GM12892 (cell line): ENCODE data around the gene SLITRK3.
"Not testable (repeated sequence)": the region's sequence is repeated elsewhere in the genome, so short reads cannot be mapped to it uniquely, and the experiment has no call there.

ENCODE experiments used
- DNase-seq: peaks from one replicate; pipeline ENCODE4 v3.0.0; 2011; ENCODE audit not compliant: insufficient read length
- FAIRE-seq: peaks from 2 replicates; lab custom pipeline; 2011; peaks lifted over from hg19 to GRCh38; lab: Jason Lieb, UNC
- POLR2A ChIP-seq: IDR thresholded peaks from 2 replicates; pipeline ENCODE4 v1.6.1; 2011; ENCODE audit warnings: low read depth, low read length, control low read depth
- POLR2AphosphoS5 ChIP-seq: IDR thresholded peaks from 2 replicates; pipeline ENCODE4 v1.6.1; 2011; ENCODE audit warnings: low read depth, low read length, control low read depth
- TAF1 ChIP-seq: IDR thresholded peaks from 2 replicates; pipeline ENCODE4 v1.6.1; 2011; ENCODE audit warnings: low read depth, mild to moderate bottlenecking, control low read depth, low read length, borderline replicate concordance

Gene SLITRK3

DNA sequence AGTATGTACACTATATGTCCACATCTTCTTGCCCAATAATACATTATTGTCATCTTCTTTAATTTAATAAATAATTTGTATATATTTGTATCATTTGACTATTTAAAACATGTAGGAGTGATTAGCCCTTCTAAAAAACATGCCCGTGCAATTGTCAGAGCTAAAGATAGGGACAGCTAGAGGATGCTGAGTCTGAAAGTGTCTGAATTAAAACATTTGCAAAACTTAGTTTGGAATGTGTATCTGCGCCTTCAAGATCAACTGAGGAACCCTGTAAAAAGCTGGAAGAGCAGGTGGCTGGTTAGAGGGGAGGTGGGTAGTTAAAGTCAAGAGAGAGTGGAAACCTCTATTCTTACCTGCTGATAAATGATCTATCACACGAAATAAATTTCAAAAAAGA lies 4.7 kb downstream of the SLITRK3 start:
- TF ChIP-seq POLR2A, result no peak
- TF ChIP-seq POLR2AphosphoS5, result no peak
- no peak for TF ChIP-seq TAF1
- FAIRE-seq, result no peak
- DNase-seq, result no peak

DNA sequence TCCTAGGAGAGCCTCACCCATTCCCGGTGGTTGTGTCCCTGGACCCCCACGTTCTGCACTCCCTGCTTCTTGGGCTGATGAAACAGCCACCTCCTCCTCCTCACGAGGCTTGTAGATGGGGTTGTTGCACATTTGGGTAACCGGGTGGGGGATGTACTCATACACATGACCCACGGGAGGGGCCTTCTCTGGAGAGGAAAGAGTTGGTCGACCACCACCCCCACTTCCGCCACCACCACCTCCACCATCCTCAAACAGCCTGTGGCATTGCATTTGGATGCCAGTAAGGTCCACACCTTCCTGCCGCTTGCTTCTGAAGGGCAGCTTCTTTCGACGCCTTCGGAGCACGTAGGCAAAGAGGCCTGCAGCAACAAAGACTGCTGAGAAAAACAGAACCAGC lies 7.7 kb downstream of the SLITRK3 start:
- no peak for DNase-seq
- FAIRE-seq, result no peak

GRCh38 chr3:165185707-165186327 lies 10.4 kb downstream of the SLITRK3 start:
- TF ChIP-seq POLR2AphosphoS5, result no peak
- DNase-seq, result no peak
- peak; percentile 9 for FAIRE-seq

More for the DNA sequence above, 7.7 kb downstream of the SLITRK3 start:
- TF ChIP-seq POLR2A, result no peak
- TF ChIP-seq POLR2AphosphoS5, result no peak
- TF ChIP-seq TAF1, result no peak

DNA sequence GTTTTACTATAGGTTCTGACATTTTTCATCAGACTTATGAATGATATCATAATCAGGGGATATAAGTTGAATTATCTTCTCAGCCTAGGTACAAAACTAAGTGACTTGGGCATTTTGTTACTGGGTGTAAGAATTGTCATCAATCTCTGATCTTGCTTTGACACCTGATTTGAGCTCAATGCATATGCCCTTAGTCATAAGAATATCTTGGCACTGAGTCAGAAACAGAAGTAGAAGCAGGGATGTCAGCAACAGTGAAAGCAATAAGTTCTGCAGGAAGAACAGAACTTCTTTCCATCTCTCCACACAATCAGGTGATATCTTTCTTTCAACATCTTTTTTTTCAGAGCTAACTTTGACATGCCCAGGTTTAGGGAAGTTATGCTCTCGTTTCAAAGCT lies 14.6 kb downstream of the SLITRK3 start:
- FAIRE-seq (no peak), DNase-seq (no peak)
- TF ChIP-seq POLR2AphosphoS5, result no peak
- TF ChIP-seq POLR2A, result no peak
- no peak for TF ChIP-seq TAF1

DNA sequence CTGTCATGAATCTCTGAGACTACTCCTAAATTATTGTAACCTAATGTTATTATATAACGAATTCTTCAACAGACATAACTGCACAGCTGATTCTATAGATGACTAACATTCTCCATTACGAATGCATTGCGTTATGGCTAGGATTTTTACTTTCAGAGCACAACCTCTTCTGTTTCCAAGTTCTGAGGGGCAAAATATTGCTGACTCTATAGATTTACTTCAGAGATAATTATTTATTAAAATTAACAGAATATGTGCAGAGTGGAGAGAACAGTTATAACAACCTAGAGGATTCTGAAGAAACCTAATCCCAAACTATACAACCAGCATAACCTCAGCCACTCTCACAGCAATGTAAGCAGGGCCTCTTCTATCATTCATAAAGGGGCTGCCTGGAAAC lies 25.9 kb downstream of the SLITRK3 start:
- TF ChIP-seq POLR2A (no peak), TAF1 (no peak)
- FAIRE-seq (no peak), DNase-seq (no peak)

GRCh38 chr3:165169368-165169767 lies 26.8 kb downstream of the SLITRK3 start:
- TF ChIP-seq POLR2A (no peak), TAF1 (no peak), POLR2AphosphoS5 (no peak)
- FAIRE-seq, result no peak

GRCh38 chr3:165162883-165163282 lies 33.3 kb downstream of the SLITRK3 start:
- TF ChIP-seq POLR2A (no peak), POLR2AphosphoS5 (no peak), TAF1 (no peak)
- no peak for FAIRE-seq
- DNase-seq, result no peak

More at GRCh38 chr3:165169368-165169767, 26.8 kb downstream of the SLITRK3 start:
- no peak for DNase-seq

GRCh38 chr3:165159760-165160421 lies 36.3 kb downstream of the SLITRK3 start:
- no peak for TF ChIP-seq POLR2AphosphoS5
- no peak for TF ChIP-seq TAF1
- no peak for TF ChIP-seq POLR2A
- FAIRE-seq, result no peak
- DNase-seq, result no peak

DNA sequence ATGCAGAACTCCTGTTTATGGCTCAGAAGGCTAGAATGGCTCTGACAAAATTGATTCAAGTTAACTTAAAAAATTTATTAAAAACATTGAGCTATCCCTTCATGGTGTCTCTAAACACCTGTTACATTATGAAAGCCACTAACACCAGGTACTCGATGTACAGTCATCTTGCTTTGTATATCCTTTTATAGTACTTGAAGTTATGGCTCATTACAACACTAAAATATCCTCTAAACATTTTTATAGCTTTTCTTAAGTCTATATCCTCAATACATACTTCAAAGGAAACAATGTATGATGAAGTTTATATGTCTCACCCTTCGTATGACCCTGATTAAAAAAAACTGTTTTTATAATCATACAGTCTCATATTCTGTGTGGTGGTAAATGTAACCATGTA lies 38.2 kb downstream of the SLITRK3 start:
- TF ChIP-seq TAF1 (no peak), POLR2AphosphoS5 (no peak)
- no peak for DNase-seq
- no peak for FAIRE-seq

DNA sequence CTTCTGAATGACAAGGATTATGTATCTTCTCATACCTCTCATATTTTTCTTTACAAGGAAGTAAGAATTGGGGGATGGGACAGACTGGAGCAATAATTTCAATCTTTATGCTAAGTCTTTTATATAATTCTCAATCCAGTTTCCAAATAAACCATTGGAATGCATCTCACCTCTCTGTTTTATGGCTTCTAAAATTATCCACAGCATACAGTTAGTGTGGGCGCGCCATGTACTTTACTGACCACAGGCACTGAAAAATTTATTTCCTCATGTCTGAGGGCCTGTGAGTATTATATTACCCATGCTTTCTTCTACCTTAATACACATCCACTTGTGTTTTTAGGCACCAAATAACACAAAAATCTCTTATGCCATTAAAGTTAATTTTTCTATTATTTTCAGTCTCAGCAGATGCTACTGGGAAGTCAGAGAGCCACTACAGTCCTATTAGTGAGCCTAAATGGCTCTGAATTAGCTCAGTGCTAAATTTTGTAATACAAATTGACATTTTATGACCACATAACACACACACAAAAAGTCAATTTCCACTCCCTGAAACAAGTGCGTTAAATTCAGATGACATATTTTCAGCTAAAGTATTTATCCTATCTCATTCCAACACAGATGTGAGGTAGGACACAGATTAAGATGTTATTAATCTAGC lies 39.3 kb downstream of the SLITRK3 start:
- FAIRE-seq (no peak), DNase-seq (no peak)
- TF ChIP-seq POLR2AphosphoS5 (no peak), POLR2A (no peak), TAF1 (no peak)

DNA sequence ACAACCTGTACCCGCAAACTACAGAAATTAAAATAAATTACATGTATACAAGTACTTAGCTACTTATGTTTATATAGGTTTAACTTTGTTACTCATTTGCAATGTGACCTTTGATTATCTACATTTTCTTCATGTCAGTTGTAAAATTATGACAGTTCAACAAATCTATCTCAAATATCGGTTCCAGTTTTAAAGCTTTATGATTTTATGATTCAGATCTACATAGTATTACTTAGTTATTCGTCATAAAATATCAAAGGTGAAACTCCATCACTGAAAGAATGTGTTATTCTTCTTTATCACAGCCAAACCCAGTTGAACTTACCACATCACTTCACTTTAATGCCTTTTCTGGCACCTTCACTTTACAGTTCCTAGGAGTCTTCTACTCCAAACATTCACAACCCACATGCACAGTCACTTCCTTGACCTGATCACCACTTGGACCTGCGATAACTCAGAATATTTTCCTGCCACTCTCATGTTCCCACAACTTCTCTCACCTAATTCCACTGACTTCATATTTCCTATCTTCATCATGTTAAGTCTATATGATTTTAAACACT lies 47.2 kb downstream of the SLITRK3 start:
- no peak for FAIRE-seq
- no peak for DNase-seq
- no peak for TF ChIP-seq TAF1

DNA sequence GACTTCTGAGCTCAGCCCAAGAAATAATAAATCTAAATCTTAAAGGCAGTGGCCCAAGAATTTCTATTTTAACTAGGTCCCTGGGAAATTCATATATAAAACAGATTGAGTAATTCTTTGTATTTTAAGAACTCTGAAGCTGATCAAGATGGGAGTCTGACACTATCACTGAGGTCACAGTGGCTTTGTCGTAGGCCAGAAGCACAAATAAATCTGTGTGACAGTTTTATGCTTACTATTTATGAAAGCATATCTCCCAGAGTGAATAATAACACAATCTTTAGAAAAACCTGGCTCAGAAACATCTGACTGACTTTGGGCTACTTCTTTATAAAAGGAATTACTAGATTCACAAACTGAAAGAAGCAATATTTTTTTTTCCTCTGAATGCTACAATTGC lies 51.9 kb downstream of the SLITRK3 start:
- DNase-seq (no peak), FAIRE-seq (no peak)
- no peak for TF ChIP-seq POLR2AphosphoS5
- no peak for TF ChIP-seq POLR2A
- no peak for TF ChIP-seq TAF1

GRCh38 chr3:165139918-165140317 lies 56.3 kb downstream of the SLITRK3 start:
- DNase-seq, FAIRE-seq: not testable (repeated sequence)
